ENCODE data around the gene ARID1B.

Gene ARID1B

GRCh38 chr6:157163434-157164159, 386.4 kb downstream of the ARID1B start:
- no peak overlapping the region for H3K4me3 ChIP-seq (replicated peaks; ENCODE audit: low read depth, low read length)
- no peak for DNase-seq (ENCODE audit: extremely low read depth, low read depth)
- no peak for TF ChIP-seq CTCF (IDR thresholded peaks at IDR 0.05; ENCODE audit: low read depth, low read length, missing control alignments)

GRCh38 chr6:157164972-157165371, 387.8 kb downstream of the ARID1B start:
- no peak overlapping the region for H3K4me3 ChIP-seq (replicated peaks; ENCODE audit: low read depth, low read length)
- TF ChIP-seq CTCF (IDR thresholded peaks at IDR 0.05; ENCODE audit: low read depth, low read length, missing control alignments), result no peak
- no peak for DNase-seq (ENCODE audit: extremely low read depth, low read depth)

GRCh38 chr6:157166784-157167183, 389.6 kb downstream of the ARID1B start:
- TF ChIP-seq CTCF (IDR thresholded peaks at IDR 0.05; ENCODE audit: low read depth, low read length, missing control alignments), result no peak
- no peak for DNase-seq (ENCODE audit: extremely low read depth, low read depth)
- H3K4me3 ChIP-seq (replicated peaks; ENCODE audit: low read depth, low read length), result no peak overlapping the region

- no peak for DNase-seq (ENCODE audit: extremely low read depth, low read depth)
- TF ChIP-seq CTCF (IDR thresholded peaks at IDR 0.05; ENCODE audit: low read depth, low read length, missing control alignments), result no peak
These were observed 390.7 kb downstream of the ARID1B start for GRCh38 chr6:157167837-157168236.

GRCh38 chr6:157168471-157168870, 391.3 kb downstream of the ARID1B start:
- no peak for TF ChIP-seq CTCF (IDR thresholded peaks at IDR 0.05; ENCODE audit: low read depth, low read length, missing control alignments)
- DNase-seq (ENCODE audit: extremely low read depth, low read depth), result no peak
- H3K4me3 ChIP-seq (replicated peaks; ENCODE audit: low read depth, low read length), result no peak overlapping the region

More at GRCh38 chr6:157167837-157168236, 390.7 kb downstream of the ARID1B start:
- no peak overlapping the region for H3K4me3 ChIP-seq (replicated peaks; ENCODE audit: low read depth, low read length)

GRCh38 chr6:157169226-157169625, 392.0 kb downstream of the ARID1B start:
- no peak overlapping the region for H3K4me3 ChIP-seq (replicated peaks; ENCODE audit: low read depth, low read length)
- TF ChIP-seq CTCF (IDR thresholded peaks at IDR 0.05; ENCODE audit: low read depth, low read length, missing control alignments), result no peak
- no peak for DNase-seq (ENCODE audit: extremely low read depth, low read depth)

GRCh38 chr6:157169656-157170055, 392.5 kb downstream of the ARID1B start:
- no peak for DNase-seq (ENCODE audit: extremely low read depth, low read depth)
- TF ChIP-seq CTCF (IDR thresholded peaks at IDR 0.05; ENCODE audit: low read depth, low read length, missing control alignments), result no peak

More at GRCh38 chr6:157169656-157170055, 392.5 kb downstream of the ARID1B start:
- no peak overlapping the region for H3K4me3 ChIP-seq (replicated peaks; ENCODE audit: low read depth, low read length)
